Cortex of kidney (tissue), 1 donor: Measurements from ENCODE around the gene SUMO4.

ENCODE experiments used
- DNase-seq: peaks from one replicate; lab custom pipeline; 2025; lab: John Stamatoyannopoulos, UW

SUMO4 gene

GRCh38 chr6:149400050-149400449 lies at the start of gene SUMO4:
TSS of gene SUMO4 (plus strand) at chr6:149400262. CDS start at chr6:149400392, 130 bp downstream.
- no peak for DNase-seq

GRCh38 chr6:149354009-149354408 lies 46.1 kb upstream of the SUMO4 start:
- DNase-seq: no peak

- DNase-seq: no peak
Observed at GRCh38 chr6:149356081-149356750, 43.8 kb upstream of the SUMO4 start.

- DNase-seq: no peak
Observed at GRCh38 chr6:149357726-149358538, 42.1 kb upstream of the SUMO4 start.

- no peak for DNase-seq
Observed at GRCh38 chr6:149359440-149359839, 40.6 kb upstream of the SUMO4 start.

GRCh38 chr6:149360536-149360935 lies 39.5 kb upstream of the SUMO4 start:
- DNase-seq: no peak

GRCh38 chr6:149362289-149362688 lies 37.8 kb upstream of the SUMO4 start:
- DNase-seq: no peak

GRCh38 chr6:149363154-149363553 lies 36.9 kb upstream of the SUMO4 start:
- DNase-seq: no peak

GRCh38 chr6:149364557-149364956 lies 35.5 kb upstream of the SUMO4 start:
- DNase-seq: no peak

- no peak for DNase-seq
Observed at GRCh38 chr6:149365197-149365596, 34.9 kb upstream of the SUMO4 start.

- no peak for DNase-seq
Observed at GRCh38 chr6:149366267-149366921, 33.7 kb upstream of the SUMO4 start.

- DNase-seq: no peak
Observed at GRCh38 chr6:149368065-149368464, 32.0 kb upstream of the SUMO4 start.

- DNase-seq: no peak
Observed at GRCh38 chr6:149371154-149371553, 28.9 kb upstream of the SUMO4 start.

GRCh38 chr6:149372062-149372461 lies 28.0 kb upstream of the SUMO4 start:
- DNase-seq: no peak

- no peak for DNase-seq
Observed at GRCh38 chr6:149373511-149373910, 26.6 kb upstream of the SUMO4 start.

GRCh38 chr6:149379977-149380376 lies 20.1 kb upstream of the SUMO4 start:
- DNase-seq: no peak

- DNase-seq: no peak
Observed at GRCh38 chr6:149380523-149380922, 19.5 kb upstream of the SUMO4 start.

- no peak for DNase-seq
Observed at GRCh38 chr6:149383371-149383770, 16.7 kb upstream of the SUMO4 start.

- DNase-seq: no peak
Observed at GRCh38 chr6:149384464-149384863, 15.6 kb upstream of the SUMO4 start.

GRCh38 chr6:149385998-149386646 lies 13.9 kb upstream of the SUMO4 start:
- no peak for DNase-seq

GRCh38 chr6:149387779-149388512 lies 12.1 kb upstream of the SUMO4 start:
- no peak for DNase-seq
